Measurements from ENCODE around the gene DPPA5. TPM values are rescaled to one million over a fixed set of nuclear protein-coding genes. Genes with fewer than 3 reads are reported as not detected.

DPPA5 gene
- total and polyA plus RNA-seq, 2 experiments from 2014 or later, result 3.0 to 12.9 TPM

Small RNA genes within 50 kb of the gene (small RNA-seq; reads per million reads assigned to genes)
- not detected for gene RPL39P3 (ENCODE audit: low replicate concordance)

Other genes starting within 250 kb of the DPPA5 start
- not detected in 2 replicates for gene KHDC1L, start 128.8 kb downstream of the DPPA5 start, total RNA-seq (2014; rRNA removed; shearing (Covaris generic))
- not detected in 2 replicates for gene KHDC1L, start 128.8 kb downstream of the DPPA5 start, polyA plus RNA-seq (2016; fragmentation: Nextera tagmentation; extraction: Ambion mirVana)
- gene KHDC1, start 91.1 kb downstream of the DPPA5 start, total RNA-seq (2014; rRNA removed; shearing (Covaris generic)), result 4.2 and 6.9 TPM in 2 replicates
- 5.6 and 7.3 TPM in 2 replicates for gene KHDC1, start 91.1 kb downstream of the DPPA5 start, polyA plus RNA-seq (2016; fragmentation: Nextera tagmentation; extraction: Ambion mirVana)
- gene KHDC3L, start 8.4 kb upstream of the DPPA5 start, total RNA-seq (2014; rRNA removed; shearing (Covaris generic)), result not detected in 2 replicates
- not detected in 2 replicates for gene KHDC3L, start 8.4 kb upstream of the DPPA5 start, polyA plus RNA-seq (2016; fragmentation: Nextera tagmentation; extraction: Ambion mirVana)
- gene OOEP, start 15.6 kb upstream of the DPPA5 start, total RNA-seq (2014; rRNA removed; shearing (Covaris generic)), result not detected in 2 replicates
- 0.73 and 2.1 TPM in 2 replicates for gene OOEP, start 15.6 kb upstream of the DPPA5 start, polyA plus RNA-seq (2016; fragmentation: Nextera tagmentation; extraction: Ambion mirVana)
- gene DDX43, start 40.6 kb upstream of the DPPA5 start, total RNA-seq (2014; rRNA removed; shearing (Covaris generic)), result 0.35 and 0.49 TPM in 2 replicates
- 0.47 and 0.60 TPM in 2 replicates for gene DDX43, start 40.6 kb upstream of the DPPA5 start, polyA plus RNA-seq (2016; fragmentation: Nextera tagmentation; extraction: Ambion mirVana)
- 12.7 and 14.8 TPM in 2 replicates for gene CGAS, start 98.0 kb upstream of the DPPA5 start, total RNA-seq (2014; rRNA removed; shearing (Covaris generic))
- gene CGAS, start 98.0 kb upstream of the DPPA5 start, polyA plus RNA-seq (2016; fragmentation: Nextera tagmentation; extraction: Ambion mirVana), result 8.3 and 8.9 TPM in 2 replicates
- 36.7 and 37.1 TPM in 2 replicates for gene MTO1, start 107.5 kb upstream of the DPPA5 start, total RNA-seq (2014; rRNA removed; shearing (Covaris generic))
- 18.3 and 27.7 TPM in 2 replicates for gene MTO1, start 107.5 kb upstream of the DPPA5 start, polyA plus RNA-seq (2016; fragmentation: Nextera tagmentation; extraction: Ambion mirVana)
- 12,342 and 13,362 TPM in 2 replicates for gene EEF1A1, start 166.8 kb upstream of the DPPA5 start, total RNA-seq (2014; rRNA removed; shearing (Covaris generic))
- gene EEF1A1, start 166.8 kb upstream of the DPPA5 start, polyA plus RNA-seq (2016; fragmentation: Nextera tagmentation; extraction: Ambion mirVana), result 7,677 and 8,712 TPM in 2 replicates